Keratinocyte (primary cell): Measurements from ENCODE around the gene IL1RL1. TPM values are rescaled to one million over a fixed set of nuclear protein-coding genes. Genes with fewer than 3 reads are reported as not detected.
A peak's percentile ranks its signal among the peaks of the same experiment; 100 is the strongest.

ENCODE experiments used
- DNase-seq: peaks from one replicate; pipeline ENCODE4 v3.0.0-alpha.2; 2011; ENCODE audit warnings: low read depth, missing footprints, low spot score
- FAIRE-seq: peaks from 2 replicates; lab custom pipeline; 2011; peaks lifted over from hg19 to GRCh38; lab: Jason Lieb, UNC
- H2AFZ ChIP-seq: 2 replicates; pipeline ENCODE4 v1.6.0; 2012; ENCODE audit warnings: low read length, control low read depth, inconsistent platforms; ENCODE audit not compliant: control insufficient read depth
- H3K27ac ChIP-seq: 2 replicates; pipeline ENCODE4 v1.5.1; 2011; ENCODE audit warnings: low read length; ENCODE audit not compliant: control insufficient read depth, insufficient read depth
- H3K27me3 ChIP-seq: 3 replicates; pipeline ENCODE4 v1.6.0; 2011; ENCODE audit warnings: low read length; ENCODE audit not compliant: control insufficient read depth, insufficient read depth; ENCODE audit errors: extremely low read depth
- H3K36me3 ChIP-seq, 2 experiments: 2 replicates in 1 of 2; 3 replicates in 1 of 2; pipeline ENCODE4 v1.5.1; 2011; ENCODE audit warnings: low read length in 2 of 2, mild to moderate bottlenecking in 1 of 2; ENCODE audit not compliant: control insufficient read depth in 2 of 2, insufficient read depth in 2 of 2; ENCODE audit errors: extremely low read depth in 1 of 2
- H3K4me1 ChIP-seq: 3 replicates; pipeline ENCODE4 v1.5.1; 2011; ENCODE audit warnings: low read length; ENCODE audit not compliant: control insufficient read depth, insufficient read depth; ENCODE audit errors: extremely low read depth
- H3K4me2 ChIP-seq: 3 replicates; pipeline ENCODE4 v1.6.0; 2011; ENCODE audit warnings: low read depth, low read length; ENCODE audit not compliant: control insufficient read depth, insufficient read depth; ENCODE audit errors: extremely low read depth
- H3K4me3 ChIP-seq, 3 experiments: fragments of 200-600 bp in 1 of 3; sonication (generic) in 1 of 3; 2 replicates in 2 of 3; 3 replicates in 1 of 3; pipeline ENCODE4 v1.5.1; 2011 to 2016; ENCODE audit warnings: low read length in 3 of 3, mild to moderate bottlenecking in 3 of 3, control low read depth in 2 of 3, inconsistent platforms in 1 of 3, low read depth in 1 of 3, mixed read lengths in 1 of 3, mixed run types in 1 of 3, moderate library complexity in 1 of 3; ENCODE audit not compliant: control insufficient read depth in 2 of 3, insufficient read depth in 2 of 3; ENCODE audit errors: extremely low read depth in 1 of 3
- H3K79me2 ChIP-seq: 2 replicates; pipeline ENCODE4 v1.6.0; 2012; ENCODE audit warnings: low read length; ENCODE audit not compliant: control insufficient read depth, insufficient read depth
- H3K9ac ChIP-seq: 3 replicates; pipeline ENCODE4 v1.6.0; 2011; ENCODE audit warnings: low read length; ENCODE audit not compliant: control insufficient read depth, insufficient read depth; ENCODE audit errors: extremely low read depth
- H3K9me1 ChIP-seq: 3 replicates; pipeline ENCODE4 v1.6.0; 2011; ENCODE audit warnings: low read length; ENCODE audit not compliant: control insufficient read depth, insufficient read depth; ENCODE audit errors: extremely low read depth
- H3K9me3 ChIP-seq: 2 replicates; pipeline ENCODE4 v1.5.1; 2012; ENCODE audit warnings: low read depth, low read length; ENCODE audit not compliant: control insufficient read depth
- H4K20me1 ChIP-seq: 3 replicates; pipeline ENCODE4 v1.6.0; 2011; ENCODE audit warnings: low read length; ENCODE audit not compliant: control insufficient read depth, insufficient read depth; ENCODE audit errors: extremely low read depth
- EZH2 ChIP-seq: IDR thresholded peaks from one replicate; pipeline ENCODE4 v1.6.1; 2012; ENCODE audit warnings: inconsistent platforms, mild to moderate bottlenecking, low read length, moderate library complexity
- dilution Hi-C: fragments of 300-500 bp; cut with MboI; formaldehyde crosslinking; loops from one replicate; pipeline ENCODE4 v1.7.0; 2020; ENCODE audit warnings: low sequenced_read_pairs; ENCODE audit not compliant: extremely low pct_ligation_motif_present
- polyA plus RNA-seq, 5 experiments: library from polyadenylated mRNA; depleted of rRNA in 3 of 5; stranded (reverse) in 3 of 5; stranded (forward) in 1 of 5; unstranded in 1 of 5; fragments of >200 nt; gene quantifications; 1 replicate in 1 of 5; 2 replicates in 3 of 5; 3 replicates in 1 of 5; pipeline versions ENCODE4 v1.2.1 to v1.2.3, GENCODE V29; 2011 to 2012; ENCODE audit warnings: missing spikeins in 2 of 5, low read depth in 1 of 5, low replicate concordance in 1 of 5
- TF ChIP-seq, protein P1 (sequence below), 3 experiments: IDR thresholded peaks in 1 of 3; conservative IDR thresholded peaks in 1 of 3; optimal IDR thresholded peaks in 1 of 3; 2 replicates in 2 of 3; 3 replicates in 1 of 3; pipeline versions ENCODE3 to v1.5.1; 2011; ENCODE audit warnings: low read length in 3 of 3, mild to moderate bottlenecking in 3 of 3, moderate library complexity in 2 of 3, control low read depth in 1 of 3, inconsistent platforms in 1 of 3; ENCODE audit not compliant: insufficient read depth in 2 of 3; ENCODE audit errors: extremely low read depth in 1 of 3

The IL1RL1 gene
- polyA plus RNA-seq, 1 donor (not counting 4 experiments of a cell fraction or from before 2014, with no cell fraction given): 0.93 TPM

DNA sequence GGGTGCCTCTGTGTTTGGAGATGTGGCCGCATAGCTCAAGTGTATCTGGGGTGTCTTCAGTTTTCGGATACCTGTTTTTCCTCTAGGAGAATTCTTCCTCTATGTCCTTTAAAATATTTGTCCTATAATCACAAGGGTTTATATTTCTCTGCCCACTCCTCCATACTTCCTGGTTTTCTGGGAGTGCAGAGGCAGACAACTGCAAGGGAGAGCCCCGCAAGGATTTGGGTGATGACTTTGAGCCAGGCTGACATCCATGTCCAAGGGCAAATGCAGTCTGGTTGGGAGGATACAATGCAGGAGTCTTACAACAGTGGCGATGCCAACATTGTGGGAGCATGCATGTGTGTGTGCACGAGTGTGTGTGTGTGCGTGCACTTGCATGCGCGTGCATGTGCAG lies 2.1 kb downstream of the IL1RL1 start:
- no peak for DNase-seq
- Histone ChIP-seq H2AFZ (no peak overlapping the region), H3K36me3 (no peaks in the 10 kb centered on the region), H3K79me2 (no peaks in the 10 kb centered on the region), H4K20me1 (no peaks in the 10 kb centered on the region), H3K27me3 (no peaks in the 10 kb centered on the region), H3K4me3 (no peak overlapping the region), H3K4me2 (peak overlapping the region; percentile 64), H3K9ac (peak overlapping the region; percentile 42), H3K9me3 (no peaks in the 10 kb centered on the region), H3K9me1 (no peaks in the 10 kb centered on the region), H3K4me1 (peaks cover 52% of the 10 kb centered on the region), H3K27ac (peak overlapping the region; percentile 67)
- no peak for TF ChIP-seq EZH2
- TF ChIP-seq, protein P1, sequence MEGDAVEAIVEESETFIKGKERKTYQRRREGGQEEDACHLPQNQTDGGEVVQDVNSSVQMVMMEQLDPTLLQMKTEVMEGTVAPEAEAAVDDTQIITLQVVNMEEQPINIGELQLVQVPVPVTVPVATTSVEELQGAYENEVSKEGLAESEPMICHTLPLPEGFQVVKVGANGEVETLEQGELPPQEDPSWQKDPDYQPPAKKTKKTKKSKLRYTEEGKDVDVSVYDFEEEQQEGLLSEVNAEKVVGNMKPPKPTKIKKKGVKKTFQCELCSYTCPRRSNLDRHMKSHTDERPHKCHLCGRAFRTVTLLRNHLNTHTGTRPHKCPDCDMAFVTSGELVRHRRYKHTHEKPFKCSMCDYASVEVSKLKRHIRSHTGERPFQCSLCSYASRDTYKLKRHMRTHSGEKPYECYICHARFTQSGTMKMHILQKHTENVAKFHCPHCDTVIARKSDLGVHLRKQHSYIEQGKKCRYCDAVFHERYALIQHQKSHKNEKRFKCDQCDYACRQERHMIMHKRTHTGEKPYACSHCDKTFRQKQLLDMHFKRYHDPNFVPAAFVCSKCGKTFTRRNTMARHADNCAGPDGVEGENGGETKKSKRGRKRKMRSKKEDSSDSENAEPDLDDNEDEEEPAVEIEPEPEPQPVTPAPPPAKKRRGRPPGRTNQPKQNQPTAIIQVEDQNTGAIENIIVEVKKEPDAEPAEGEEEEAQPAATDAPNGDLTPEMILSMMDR (optimal IDR thresholded peaks at IDR 0.05 in 1 of 3, IDR thresholded peaks at IDR 0.05 in 1 of 3, conservative IDR thresholded peaks at IDR 0.05 in 1 of 3; ENCODE audit: extremely low read depth in 1 of 3, insufficient read depth in 2 of 3, low read length in 3 of 3): no peak
- dilution Hi-C loops: no loop called here
- no peak for FAIRE-seq

DNA sequence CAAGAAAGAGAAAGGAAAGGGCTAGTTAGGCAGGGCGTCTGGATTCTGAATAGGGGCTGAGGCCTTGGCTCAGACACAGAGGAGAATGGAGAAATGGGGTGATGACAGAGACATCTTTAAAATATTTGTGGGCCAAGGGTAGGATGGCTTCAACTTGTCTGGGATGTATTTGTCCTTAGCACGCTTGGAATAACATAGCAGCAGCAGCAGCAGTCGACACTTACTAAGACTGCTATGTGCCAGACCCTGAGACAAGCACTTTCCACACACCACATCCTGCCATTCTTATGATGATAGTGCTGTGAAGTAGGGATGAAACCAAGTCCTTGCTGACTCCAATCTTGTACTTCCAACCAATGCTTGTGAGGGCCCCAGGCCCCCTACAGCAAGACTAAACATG lies 2.6 kb downstream of the IL1RL1 start:
- no peak for FAIRE-seq
- Histone ChIP-seq H3K4me2 (peak overlapping the region; percentile 64), H3K4me3 (no peak overlapping the region), H3K4me1 (peaks cover 52% of the 10 kb centered on the region), H3K27me3 (no peaks in the 10 kb centered on the region), H3K79me2 (no peaks in the 10 kb centered on the region), H4K20me1 (no peaks in the 10 kb centered on the region), H3K9me3 (no peaks in the 10 kb centered on the region), H2AFZ (no peak overlapping the region), H3K9ac (no peak overlapping the region), H3K9me1 (no peaks in the 10 kb centered on the region), H3K27ac (peak overlapping the region; percentile 67), H3K36me3 (no peaks in the 10 kb centered on the region)
- no peak for DNase-seq
- no peak for TF ChIP-seq EZH2
- TF ChIP-seq, protein P1 (optimal IDR thresholded peaks at IDR 0.05 in 1 of 3, IDR thresholded peaks at IDR 0.05 in 1 of 3, conservative IDR thresholded peaks at IDR 0.05 in 1 of 3; ENCODE audit: extremely low read depth in 1 of 3, insufficient read depth in 2 of 3, low read length in 3 of 3): no peak
- dilution Hi-C loops: no loop called here
